CD4-positive, alpha-beta T cell (primary cell): ENCODE data around the gene CDC37L1. TPM values are rescaled to one million over a fixed set of nuclear protein-coding genes. Genes with fewer than 3 reads are reported as not detected.
A peak's percentile ranks its signal among the peaks of the same experiment; 100 is the strongest.

Experiments used
- ATAC-seq: fragments of 200-7000 bp; cut with Tn5 transposase; one replicate; pipeline ENCODE4 v1.10.0; 2022; ENCODE audit warnings: mild to moderate bottlenecking; ENCODE audit not compliant: poor library complexity
- CTCF ChIA-PET: fragments of 350-600 bp; sonication (Branson Sonifier 250); formaldehyde crosslinking; loops from one replicate; lab custom pipeline; 2021; ENCODE audit warnings: antibody characterized with exemption, inconsistent platforms; lab: Charles Lee
- POLR2A ChIA-PET: fragments of 350-600 bp; sonication (Branson Sonifier 250); formaldehyde crosslinking; loops from one replicate; lab custom pipeline; 2021; ENCODE audit warnings: antibody characterized with exemption, inconsistent platforms; lab: Charles Lee
- DNase-seq, 14 experiments: peaks; one replicate each; pipeline ENCODE4 v3.0.0-alpha.2; 2013 to 2020; ENCODE audit warnings: mixed read lengths in 2 of 14
- H3K27ac ChIP-seq, 2 donors: one replicate each; pipeline versions ENCODE4 v1.5.1 to v1.7.0; 2013; ENCODE audit warnings: low read length in 2 of 2, low read depth in 1 of 2, mild to moderate bottlenecking in 1 of 2
- H3K27me3 ChIP-seq, 2 experiments: 1 replicate in 1 of 2; 2 replicates in 1 of 2; pipeline versions ENCODE4 v1.6.1 to v1.7.0; 2013; ENCODE audit warnings: low read length in 2 of 2, control low read depth in 1 of 2, mild to moderate bottlenecking in 1 of 2, moderate library complexity in 1 of 2; ENCODE audit not compliant: insufficient read depth in 2 of 2, control insufficient read depth in 1 of 2
- H3K36me3 ChIP-seq: one replicate; pipeline ENCODE4 v1.6.1; 2013; ENCODE audit warnings: low read length, control low read depth; ENCODE audit not compliant: insufficient read depth
- H3K4me1 ChIP-seq: one replicate; pipeline ENCODE4 v1.6.1; 2013; ENCODE audit warnings: low read length, control low read depth; ENCODE audit not compliant: insufficient read depth
- H3K4me3 ChIP-seq: one replicate; pipeline ENCODE4 v1.5.1; 2013; ENCODE audit warnings: mild to moderate bottlenecking, low read length, moderate library complexity
- H3K9me3 ChIP-seq, 2 experiments: 1 replicate in 1 of 2; 2 replicates in 1 of 2; pipeline versions ENCODE4 v1.6.1 to v1.7.0; 2013; ENCODE audit warnings: low read length in 2 of 2, mild to moderate bottlenecking in 2 of 2, control low read depth in 1 of 2, moderate library complexity in 1 of 2; ENCODE audit not compliant: control insufficient read depth in 1 of 2, insufficient read depth in 1 of 2
- H3K27ac Mint-ChIP-seq: one replicate; pipeline ENCODE4 v1.8.0; 2020; ENCODE audit warnings: mixed read lengths
- H3K27me3 Mint-ChIP-seq: one replicate; pipeline ENCODE4 v1.8.0; 2021; ENCODE audit warnings: mixed read lengths
- H3K36me3 Mint-ChIP-seq: one replicate; pipeline ENCODE4 v1.8.0; 2021; ENCODE audit warnings: low read depth, mixed read lengths
- H3K4me1 Mint-ChIP-seq: one replicate; pipeline ENCODE4 v1.8.0; 2021; ENCODE audit warnings: low read depth, mixed read lengths
- H3K4me3 Mint-ChIP-seq: one replicate; pipeline ENCODE4 v1.8.0; 2020; ENCODE audit warnings: mild to moderate bottlenecking, mixed read lengths
- H3K9me3 Mint-ChIP-seq: one replicate; pipeline ENCODE4 v1.8.0; 2020; ENCODE audit warnings: mixed read lengths
- CTCF ChIP-seq: fragments of 200-600 bp; IDR thresholded peaks from one replicate; pipeline ENCODE4 v1.8.0; 2022; ENCODE audit warnings: antibody characterized with exemption, mild to moderate bottlenecking
- intact Hi-C, 2 experiments: fragments of 100-400 bp; cut with DNase I in 1 of 2; cut with micrococcal nuclease in 1 of 2; formaldehyde crosslinking; loops; one replicate each; pipeline versions ENCODE4 v1.15.1 to v1.9.0; 2023 to 2025; cut with DNase I, micrococcal nuclease
- total RNA-seq, 174 experiments: library from RNA in 2 of 174; stranded (reverse) in 2 of 174; gene quantifications; one replicate each; pipeline ENCODE4 v1.2.3 and lab custom pipeline; 2021 to 2026

The CDC37L1 gene
- total RNA-seq, 2 experiments from 2014 or later: 49.1 to 53.4 TPM

GRCh38 chr9:4686112-4686511 lies 6.7 kb downstream of the CDC37L1 start:
- peak overlapping the region; percentile 5 for H3K27ac Mint-ChIP-seq
- no peak for ATAC-seq
- ChIA-PET POLR2A (interaction anchor here (1.2 to 2.3 kb wide), 2 partner anchors 54 to 1160 kb away, joined by 4 to 6 read pairs; partner anchors contain the start of gene RFX3), CTCF (no interaction called here)
- no peak for TF ChIP-seq CTCF
- peak overlapping the region; percentile 0 for H3K4me3 Mint-ChIP-seq
- H3K9me3 ChIP-seq: no peaks in the 10 kb centered on the region
- no peak for DNase-seq
- peaks cover 53% of the 10 kb centered on the region for H3K4me1 Mint-ChIP-seq
- H3K27me3 Mint-ChIP-seq: no peaks in the 10 kb centered on the region
- H3K27ac ChIP-seq: no peak overlapping the region
- intact Hi-C loops: loop anchor here in 1 of 2 experiments (10.0 kb wide), 1 partner anchor 939 kb away; the partner anchor contains the start of gene RIC1
- no peaks in the 10 kb centered on the region for H3K9me3 Mint-ChIP-seq
- no peaks in the 10 kb centered on the region for H3K27me3 ChIP-seq
- H3K4me3 ChIP-seq: no peak overlapping the region
- peaks cover 6% of the 10 kb centered on the region for H3K4me1 ChIP-seq
- peaks cover 43% of the 10 kb centered on the region for H3K36me3 ChIP-seq
- H3K36me3 Mint-ChIP-seq: peaks cover 71% of the 10 kb centered on the region

- H3K27ac ChIP-seq: no peak overlapping the region
- H3K36me3 ChIP-seq: peaks cover 48% of the 10 kb centered on the region
- no peak overlapping the region for H3K4me3 Mint-ChIP-seq
- no peak overlapping the region for H3K27ac Mint-ChIP-seq
- ChIA-PET POLR2A (no interaction called here), CTCF (no interaction called here)
- H3K9me3 ChIP-seq: no peaks in the 10 kb centered on the region
- H3K4me1 ChIP-seq: peaks cover 3% of the 10 kb centered on the region
- DNase-seq: no peak
- no peaks in the 10 kb centered on the region for H3K9me3 Mint-ChIP-seq
- H3K27me3 ChIP-seq: no peaks in the 10 kb centered on the region
- ATAC-seq: no peak
- H3K27me3 Mint-ChIP-seq: no peaks in the 10 kb centered on the region
- no peak for TF ChIP-seq CTCF
- H3K36me3 Mint-ChIP-seq: peaks cover 76% of the 10 kb centered on the region
- peaks cover 58% of the 10 kb centered on the region for H3K4me1 Mint-ChIP-seq
- H3K4me3 ChIP-seq: no peak overlapping the region
- intact Hi-C loops: loop anchor here in 1 of 2 experiments (10.0 kb wide), 1 partner anchor 938 kb away; the partner anchor contains the start of gene RIC1
Measured at GRCh38 chr9:4686584-4686983, 7.2 kb downstream of the CDC37L1 start.

GRCh38 chr9:4689021-4689420 lies 9.7 kb downstream of the CDC37L1 start:
- DNase-seq (no peak), ATAC-seq (no peak)
- H3K36me3 Mint-ChIP-seq: peaks cover 86% of the 10 kb centered on the region
- no peaks in the 10 kb centered on the region for H3K27me3 Mint-ChIP-seq
- H3K4me1 ChIP-seq: no peaks in the 10 kb centered on the region
- H3K4me1 Mint-ChIP-seq: peaks cover 65% of the 10 kb centered on the region
- H3K9me3 Mint-ChIP-seq: no peaks in the 10 kb centered on the region
- no peak overlapping the region for H3K4me3 ChIP-seq
- no peaks in the 10 kb centered on the region for H3K9me3 ChIP-seq
- peak overlapping the region; percentile 42 for H3K27ac Mint-ChIP-seq
- H3K36me3 ChIP-seq: peaks cover 48% of the 10 kb centered on the region
- H3K27ac ChIP-seq: no peak overlapping the region
- intact Hi-C loops: loop anchor here in 1 of 2 experiments (10.0 kb wide), 1 partner anchor 936 kb away; the partner anchor contains the start of gene RIC1
- TF ChIP-seq CTCF: no peak
- H3K4me3 Mint-ChIP-seq: no peak overlapping the region
- no peaks in the 10 kb centered on the region for H3K27me3 ChIP-seq
- ChIA-PET CTCF (no interaction called here), POLR2A (interaction anchor here (0.7 to 1.3 kb wide), 2 partner anchors 12 to 23 kb away, joined by 3 read pairs; partner anchors contain the start of gene SPATA6L)
